Measurements from ENCODE around the gene NOP14. TPM values are rescaled to one million over a fixed set of nuclear protein-coding genes. Genes with fewer than 3 reads are reported as not detected.
A peak's percentile ranks its signal among the peaks of the same experiment; 100 is the strongest.
"Not testable (repeated sequence)": the region's sequence is repeated elsewhere in the genome, so short reads cannot be mapped to it uniquely, and the experiment has no call there.

The NOP14 gene
- total and polyA plus RNA-seq, 8 donors: 11.7 to 68.7 (median 18.1) TPM

DNA sequence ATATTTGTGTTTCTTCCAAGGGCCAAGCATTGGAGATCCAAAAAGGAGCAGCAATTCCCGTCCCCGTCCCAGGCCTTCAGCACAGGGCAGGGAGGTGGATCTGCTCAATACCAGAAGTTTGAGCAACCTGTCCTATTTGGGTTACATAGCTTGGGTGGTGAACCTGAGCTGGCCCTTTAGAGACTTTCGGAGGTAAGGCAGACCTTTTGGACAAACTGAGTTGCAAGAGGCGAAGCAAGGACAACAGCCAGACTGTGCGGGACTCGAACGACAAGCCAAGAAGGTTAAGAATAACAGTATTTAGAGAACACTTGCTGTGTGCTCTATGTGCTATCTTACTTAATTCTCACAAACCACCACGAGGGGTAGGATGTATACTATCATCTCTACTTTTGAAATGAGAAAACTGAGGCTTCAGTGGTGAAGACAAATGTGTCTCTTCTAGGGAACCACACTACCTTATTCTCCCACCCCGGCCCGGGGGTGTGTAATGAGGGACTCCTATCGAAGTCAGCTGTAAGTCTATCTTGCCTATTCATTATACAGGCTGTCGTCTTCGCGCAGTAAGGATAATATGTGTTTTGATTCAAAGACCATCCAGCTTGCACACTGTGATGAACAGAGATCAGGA is 1.3 kb downstream of the NOP14 start:
- peak overlapping the region in 3 of 5 donors; percentile 89 to 90 (median 89) for H3K27ac ChIP-seq
- H3K9me3 ChIP-seq: no peaks in the 10 kb centered on the region
- H3K4me1 ChIP-seq: peaks cover 21 to 58% (median 37%) of the 10 kb centered on the region in 4 donors
- intact Hi-C loops (cut with DNase I; ENCODE audit: low total_unique reads): no loop called here
- 15 to 31% (median 21%) methylated on average over 11 to 14 of the region's 14 CpGs for WGBS, 5 donors
- TF ChIP-seq, protein P1, sequence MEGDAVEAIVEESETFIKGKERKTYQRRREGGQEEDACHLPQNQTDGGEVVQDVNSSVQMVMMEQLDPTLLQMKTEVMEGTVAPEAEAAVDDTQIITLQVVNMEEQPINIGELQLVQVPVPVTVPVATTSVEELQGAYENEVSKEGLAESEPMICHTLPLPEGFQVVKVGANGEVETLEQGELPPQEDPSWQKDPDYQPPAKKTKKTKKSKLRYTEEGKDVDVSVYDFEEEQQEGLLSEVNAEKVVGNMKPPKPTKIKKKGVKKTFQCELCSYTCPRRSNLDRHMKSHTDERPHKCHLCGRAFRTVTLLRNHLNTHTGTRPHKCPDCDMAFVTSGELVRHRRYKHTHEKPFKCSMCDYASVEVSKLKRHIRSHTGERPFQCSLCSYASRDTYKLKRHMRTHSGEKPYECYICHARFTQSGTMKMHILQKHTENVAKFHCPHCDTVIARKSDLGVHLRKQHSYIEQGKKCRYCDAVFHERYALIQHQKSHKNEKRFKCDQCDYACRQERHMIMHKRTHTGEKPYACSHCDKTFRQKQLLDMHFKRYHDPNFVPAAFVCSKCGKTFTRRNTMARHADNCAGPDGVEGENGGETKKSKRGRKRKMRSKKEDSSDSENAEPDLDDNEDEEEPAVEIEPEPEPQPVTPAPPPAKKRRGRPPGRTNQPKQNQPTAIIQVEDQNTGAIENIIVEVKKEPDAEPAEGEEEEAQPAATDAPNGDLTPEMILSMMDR (IDR thresholded peaks at IDR 0.05): no peak
- TF ChIP-seq POLR2A (IDR thresholded peaks at IDR 0.05) (no peak), POLR2AphosphoS5 (IDR thresholded peaks at IDR 0.05) (no peak), EP300 (IDR thresholded peaks at IDR 0.05) (no peak)
- H3K4me3 ChIP-seq: peak overlapping the region; percentile 84 to 98 (median 90)
- peaks cover 0 to 20% (median 16%) of the 10 kb centered on the region in 4 donors for H3K36me3 ChIP-seq
- DNase-seq: no peak
- H3K27me3 ChIP-seq: no peaks in the 10 kb centered on the region

DNA sequence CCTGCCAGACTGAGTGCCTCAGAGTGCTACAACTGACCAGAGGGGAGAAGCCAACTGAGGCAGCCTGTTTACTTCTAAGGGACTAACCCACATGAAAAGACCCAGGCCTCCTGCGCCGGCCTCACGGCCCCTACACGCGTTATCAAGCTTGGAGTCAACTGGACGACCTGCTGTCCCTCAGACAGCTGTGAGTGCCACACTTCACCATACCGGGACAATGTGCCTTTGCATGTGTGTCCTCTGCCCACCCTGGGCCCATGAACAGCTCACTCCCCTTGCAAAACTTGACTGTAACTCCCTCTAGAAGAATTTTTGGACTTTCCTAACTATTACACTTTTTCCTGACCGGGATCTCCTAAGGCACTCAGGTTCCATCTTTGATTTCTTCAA is 1.8 kb downstream of the NOP14 start:
- H3K9me3 ChIP-seq: no peaks in the 10 kb centered on the region
- peaks cover 4 to 25% (median 21%) of the 10 kb centered on the region in 4 donors for H3K36me3 ChIP-seq
- DNase-seq: no peak
- H3K4me1 ChIP-seq: peaks cover 21 to 58% (median 37%) of the 10 kb centered on the region in 4 donors
- 35 to 50% (median 43%) methylated on average over 8 of the region's 8 CpGs for WGBS, 5 donors
- H3K4me3 ChIP-seq: peak overlapping the region in 3 of 4 donors; percentile 84 to 93 (median 87)
- TF ChIP-seq EP300 (IDR thresholded peaks at IDR 0.05): no peak
- no peak for TF ChIP-seq POLR2AphosphoS5 (IDR thresholded peaks at IDR 0.05)
- no peak for TF ChIP-seq POLR2A (IDR thresholded peaks at IDR 0.05)
- TF ChIP-seq, protein P1 (IDR thresholded peaks at IDR 0.05): no peak
- intact Hi-C loops (cut with DNase I; ENCODE audit: low total_unique reads): no loop called here
- H3K27ac ChIP-seq: no peak overlapping the region
- H3K27me3 ChIP-seq: no peaks in the 10 kb centered on the region

DNA sequence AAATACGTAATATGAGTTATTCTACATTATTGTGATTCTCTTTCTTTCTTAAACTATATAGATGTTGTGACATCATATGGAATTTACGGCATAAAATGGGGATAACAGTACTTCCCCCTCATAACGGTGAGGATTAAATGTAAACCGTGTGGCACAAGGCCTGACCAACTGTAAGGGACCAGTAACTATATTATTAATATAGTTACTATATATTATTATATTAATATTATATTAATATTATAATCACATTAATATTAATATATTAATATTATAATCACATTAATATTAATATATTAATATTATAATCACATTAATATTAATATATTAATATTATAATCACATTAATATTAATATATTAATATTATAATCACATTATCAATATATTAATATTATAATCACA is 2.8 kb downstream of the NOP14 start:
- 86 to 97% (median 94%) methylated on average over 4 of the region's 4 CpGs for WGBS, 5 donors
- Histone ChIP-seq H3K4me1 (peaks cover 21 to 56% (median 37%) of the 10 kb centered on the region in 4 donors), H3K36me3 (peaks cover 13 to 35% (median 31%) of the 10 kb centered on the region in 4 donors)
- H3K27me3 ChIP-seq; H3K9me3 ChIP-seq; H3K27ac ChIP-seq; intact Hi-C loops (cut with DNase I; ENCODE audit: low total_unique reads); H3K4me3 ChIP-seq; DNase-seq: not testable (repeated sequence)

DNA sequence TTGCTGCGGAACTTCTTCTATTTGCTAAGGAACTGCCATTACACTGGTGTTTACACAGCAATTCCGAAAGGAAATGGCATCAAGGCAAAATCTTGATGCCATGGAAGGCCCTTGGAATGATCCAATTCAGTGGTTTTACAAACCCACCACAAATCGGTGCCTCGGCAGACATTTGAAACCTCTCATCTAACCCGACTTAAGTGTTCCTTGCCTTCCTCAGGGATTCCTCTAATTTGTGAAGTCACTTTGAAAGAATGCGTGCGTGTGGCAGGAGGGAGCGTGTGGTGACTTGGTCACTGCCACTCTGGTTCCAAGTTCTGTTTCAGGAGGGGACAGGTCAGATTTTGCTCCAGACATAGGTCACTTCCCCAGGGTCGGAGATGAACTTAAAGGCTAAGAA is 4.8 kb downstream of the NOP14 start:
- Histone ChIP-seq H3K4me1 (peaks cover 14 to 41% (median 27%) of the 10 kb centered on the region in 4 donors), H3K4me3 (no peak overlapping the region), H3K27ac (no peak overlapping the region), H3K27me3 (no peaks in the 10 kb centered on the region), H3K9me3 (no peaks in the 10 kb centered on the region), H3K36me3 (peaks cover 25 to 52% (median 48%) of the 10 kb centered on the region in 4 donors)
- intact Hi-C loops (cut with DNase I; ENCODE audit: low total_unique reads): no loop called here
- TF ChIP-seq POLR2AphosphoS5 (IDR thresholded peaks at IDR 0.05) (no peak), POLR2A (IDR thresholded peaks at IDR 0.05) (no peak), EP300 (IDR thresholded peaks at IDR 0.05) (no peak)
- TF ChIP-seq, protein P1 (IDR thresholded peaks at IDR 0.05): no peak
- DNase-seq: no peak
- WGBS, 5 donors: 65 to 72% (median 66%) methylated on average over 9 of the region's 9 CpGs

Measured in stomach (tissue), 9 donors.